ENCODE data around the gene ITPR1.

GRCh38 chr3:4514321-4514720, 21.2 kb downstream of the ITPR1 start:
- TF ChIP-seq, protein P1, sequence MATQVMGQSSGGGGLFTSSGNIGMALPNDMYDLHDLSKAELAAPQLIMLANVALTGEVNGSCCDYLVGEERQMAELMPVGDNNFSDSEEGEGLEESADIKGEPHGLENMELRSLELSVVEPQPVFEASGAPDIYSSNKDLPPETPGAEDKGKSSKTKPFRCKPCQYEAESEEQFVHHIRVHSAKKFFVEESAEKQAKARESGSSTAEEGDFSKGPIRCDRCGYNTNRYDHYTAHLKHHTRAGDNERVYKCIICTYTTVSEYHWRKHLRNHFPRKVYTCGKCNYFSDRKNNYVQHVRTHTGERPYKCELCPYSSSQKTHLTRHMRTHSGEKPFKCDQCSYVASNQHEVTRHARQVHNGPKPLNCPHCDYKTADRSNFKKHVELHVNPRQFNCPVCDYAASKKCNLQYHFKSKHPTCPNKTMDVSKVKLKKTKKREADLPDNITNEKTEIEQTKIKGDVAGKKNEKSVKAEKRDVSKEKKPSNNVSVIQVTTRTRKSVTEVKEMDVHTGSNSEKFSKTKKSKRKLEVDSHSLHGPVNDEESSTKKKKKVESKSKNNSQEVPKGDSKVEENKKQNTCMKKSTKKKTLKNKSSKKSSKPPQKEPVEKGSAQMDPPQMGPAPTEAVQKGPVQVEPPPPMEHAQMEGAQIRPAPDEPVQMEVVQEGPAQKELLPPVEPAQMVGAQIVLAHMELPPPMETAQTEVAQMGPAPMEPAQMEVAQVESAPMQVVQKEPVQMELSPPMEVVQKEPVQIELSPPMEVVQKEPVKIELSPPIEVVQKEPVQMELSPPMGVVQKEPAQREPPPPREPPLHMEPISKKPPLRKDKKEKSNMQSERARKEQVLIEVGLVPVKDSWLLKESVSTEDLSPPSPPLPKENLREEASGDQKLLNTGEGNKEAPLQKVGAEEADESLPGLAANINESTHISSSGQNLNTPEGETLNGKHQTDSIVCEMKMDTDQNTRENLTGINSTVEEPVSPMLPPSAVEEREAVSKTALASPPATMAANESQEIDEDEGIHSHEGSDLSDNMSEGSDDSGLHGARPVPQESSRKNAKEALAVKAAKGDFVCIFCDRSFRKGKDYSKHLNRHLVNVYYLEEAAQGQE (IDR thresholded peaks at IDR 0.05; ENCODE audit: insufficient read depth in 1 of 2, low read depth in 2 of 2, low read length in 2 of 2): no peak
- TF ChIP-seq TAF1 (IDR thresholded peaks at IDR 0.05; ENCODE audit: borderline replicate concordance, insufficient read depth, low read length): no peak

Measured in PFSK-1 (cell line).